ENCODE measurements around the gene NEK10. TPM values are rescaled to one million over a fixed set of nuclear protein-coding genes. Genes with fewer than 3 reads are reported as not detected.

Gene NEK10
- total and polyA plus RNA-seq, 9 of the 15 experiments (the other 6 are each of a cell fraction or from before 2014, with no cell fraction given): 0.07 TPM; not detected in 8

DNA sequence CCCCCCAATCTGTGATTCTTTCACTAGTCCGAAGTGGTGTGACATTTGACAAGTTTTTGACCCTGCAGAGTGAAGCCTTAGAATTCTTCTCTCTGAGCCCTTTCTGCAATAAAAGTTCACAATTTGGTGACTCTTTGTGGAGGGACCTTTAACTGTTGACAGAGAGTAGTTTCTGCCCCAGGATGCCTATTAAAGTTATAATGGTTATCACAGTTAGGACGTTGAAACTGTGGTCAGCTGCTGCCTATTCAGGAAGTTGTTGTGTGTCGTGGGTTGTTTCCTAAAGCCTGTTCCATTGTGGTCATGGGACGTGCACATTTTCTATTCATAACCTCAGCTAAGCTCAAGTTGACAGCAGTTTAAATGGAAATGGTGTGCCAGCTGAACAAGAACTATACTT, 274.5 kb downstream of the NEK10 start:
- TF ChIP-seq KAT2B (IDR thresholded peaks at IDR 0.05; ENCODE audit: low read depth, low read length): no peak
- H3K9ac ChIP-seq (ENCODE audit: insufficient read depth in 1 of 2, low read depth in 2 of 2, low read length in 2 of 2): no peak overlapping the region
- FAIRE-seq (no peak), DNase-seq (ENCODE audit: extremely low read depth in 1 of 4, low spot score in 3 of 4) (no peak), ATAC-seq (no peak)
- no peak overlapping the region for H2AFZ ChIP-seq (ENCODE audit: low read depth, low read length)
- H3K27me3 ChIP-seq (ENCODE audit: control insufficient read depth in 2 of 2, insufficient read depth in 2 of 2, low read length in 2 of 2): no peaks in the 10 kb centered on the region
- no peaks in the 10 kb centered on the region for H3K36me3 ChIP-seq (ENCODE audit: control insufficient read depth, insufficient read depth, low read length)
- no peak overlapping the region for H3K4me3 ChIP-seq
- no TSS peak for BruUV-seq (replicated peaks)
- H3K4me1 ChIP-seq (replicated peaks in 1 of 2; ENCODE audit: control insufficient read depth in 2 of 2, insufficient read depth in 2 of 2, low read length in 2 of 2): no peaks in the 10 kb centered on the region
- H4K20me1 ChIP-seq (replicated peaks; ENCODE audit: control insufficient read depth, insufficient read depth, low read length): no peaks in the 10 kb centered on the region
- intact Hi-C loops (cut with micrococcal nuclease): no loop called here
- H3K27ac ChIP-seq (ENCODE audit: extremely low read depth, low read depth, low read length): no peak overlapping the region
- no peak overlapping the region for H3K4me2 ChIP-seq (ENCODE audit: insufficient read depth, low read length)
- ChIA-PET CTCF (ENCODE audit: low intra/inter-chr PET ratio) (no interaction called here), POLR2A (no interaction called here)
- no peaks in the 10 kb centered on the region for H3K9me1 ChIP-seq (ENCODE audit: control insufficient read depth, insufficient read depth, low read length)
- in situ Hi-C loops (cut with MboI): no loop called here
- WGBS (ENCODE audit: insufficient coverage, low coverage, missing lambda C conversion rate): 2% methylated on average over 4 of the region's 4 CpGs
- no peaks in the 10 kb centered on the region for H3K79me2 ChIP-seq (ENCODE audit: control insufficient read depth, insufficient read depth, low read length)
- 0 out of 2 replicates have a peak, but pooled peaks cover 2% of the 10 kb centered on the region for H3K9me3 ChIP-seq (replicated peaks; ENCODE audit: control insufficient read depth, insufficient read depth, low read depth, low read length)

DNA sequence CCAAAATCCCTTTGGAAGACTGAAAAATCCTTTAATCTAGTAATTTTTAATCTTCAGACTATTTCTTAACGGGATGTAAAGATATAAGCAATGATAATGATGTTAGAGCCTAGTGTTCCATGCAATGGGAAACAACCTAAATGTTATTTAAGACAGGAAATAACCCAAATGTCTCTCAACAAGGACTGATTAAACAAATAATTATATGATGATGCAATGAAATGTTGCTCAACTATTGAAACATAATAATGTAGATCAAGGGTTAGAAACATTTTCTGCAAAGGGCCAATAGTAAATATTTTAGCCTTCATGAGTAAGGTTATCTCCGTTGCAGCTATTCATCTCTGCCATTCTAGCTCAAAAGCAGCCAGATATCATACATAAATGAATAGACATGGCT, 275.4 kb downstream of the NEK10 start:
- DNase-seq (ENCODE audit: extremely low read depth in 1 of 4, low spot score in 3 of 4) (no peak), ATAC-seq (no peak), FAIRE-seq (no peak)
- Histone ChIP-seq H3K9me1 (ENCODE audit: control insufficient read depth, insufficient read depth, low read length) (no peaks in the 10 kb centered on the region), H3K9me3 (replicated peaks; ENCODE audit: control insufficient read depth, insufficient read depth, low read depth, low read length) (0 out of 2 replicates have a peak, but pooled peaks cover 2% of the 10 kb centered on the region), H3K9ac (ENCODE audit: insufficient read depth in 1 of 2, low read depth in 2 of 2, low read length in 2 of 2) (no peak overlapping the region), H3K27ac (ENCODE audit: extremely low read depth, low read depth, low read length) (no peak overlapping the region), H4K20me1 (replicated peaks; ENCODE audit: control insufficient read depth, insufficient read depth, low read length) (no peaks in the 10 kb centered on the region), H3K4me3 (no peak overlapping the region), H3K4me2 (ENCODE audit: insufficient read depth, low read length) (no peak overlapping the region), H3K79me2 (ENCODE audit: control insufficient read depth, insufficient read depth, low read length) (no peaks in the 10 kb centered on the region), H3K27me3 (ENCODE audit: control insufficient read depth in 2 of 2, insufficient read depth in 2 of 2, low read length in 2 of 2) (no peaks in the 10 kb centered on the region), H3K4me1 (replicated peaks in 1 of 2; ENCODE audit: control insufficient read depth in 2 of 2, insufficient read depth in 2 of 2, low read length in 2 of 2) (no peaks in the 10 kb centered on the region), H2AFZ (ENCODE audit: low read depth, low read length) (no peak overlapping the region), H3K36me3 (ENCODE audit: control insufficient read depth, insufficient read depth, low read length) (no peaks in the 10 kb centered on the region)
- intact Hi-C loops (cut with micrococcal nuclease): no loop called here
- ChIA-PET CTCF (ENCODE audit: low intra/inter-chr PET ratio) (no interaction called here), POLR2A (no interaction called here)
- in situ Hi-C loops (cut with MboI): no loop called here
- TF ChIP-seq ZSCAN29 (IDR thresholded peaks at IDR 0.05) (no peak), CEBPB (tag; IDR thresholded peaks at IDR 0.05) (peak; percentile 12; the same call in 1 of the 2 replicates), CEBPG (CRISPR knock-in tag; IDR thresholded peaks at IDR 0.05) (no peak), CEBPG (tag; conservative IDR thresholded peaks at IDR 0.05 in 1 of 2, IDR thresholded peaks at IDR 0.05 in 1 of 2) (peak in 1 of 2 experiments; percentile 64; a peak in 3 of 4 replicates), NFE2L1 (tag; IDR thresholded peaks at IDR 0.05; ENCODE audit: borderline replicate concordance, low read depth) (no peak), ZBED1 (IDR thresholded peaks at IDR 0.05) (no peak)
- TF ChIP-seq, protein P1, sequence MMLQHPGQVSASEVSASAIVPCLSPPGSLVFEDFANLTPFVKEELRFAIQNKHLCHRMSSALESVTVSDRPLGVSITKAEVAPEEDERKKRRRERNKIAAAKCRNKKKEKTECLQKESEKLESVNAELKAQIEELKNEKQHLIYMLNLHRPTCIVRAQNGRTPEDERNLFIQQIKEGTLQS (IDR thresholded peaks at IDR 0.05): peak; percentile 46; the same call in 1 of the 2 replicates
- TF ChIP-seq, protein P1 (CRISPR knock-in tag; conservative IDR thresholded peaks at IDR 0.05): no peak
- WGBS (ENCODE audit: insufficient coverage, low coverage, missing lambda C conversion rate): 0% methylated on average over 2 of the region's 2 CpGs
- BruUV-seq (replicated peaks): no TSS peak
